Neural cell (in vitro differentiated cells): ENCODE measurements around the gene MED29. TPM values are rescaled to one million over a fixed set of nuclear protein-coding genes. Genes with fewer than 3 reads are reported as not detected.
A peak's percentile ranks its signal among the peaks of the same experiment; 100 is the strongest.

ENCODE experiments used
- H2AFZ ChIP-seq: fragments of 200-600, 300-800 bp; sonication (generic), shearing (Covaris generic); 2 replicates; pipeline ENCODE4 v1.6.0; 2014; ENCODE audit warnings: low read depth, mild to moderate bottlenecking, antibody characterized with exemption, low read length, moderate library complexity
- H3F3A ChIP-seq: fragments of 200-600 bp; shearing (Covaris generic); 2 replicates; pipeline ENCODE4 v1.6.1; 2016; ENCODE audit warnings: mild to moderate bottlenecking, moderate library complexity, mixed read lengths, antibody characterized with exemption, low read length; ENCODE audit not compliant: insufficient read depth, poor library complexity, severe bottlenecking
- H3K27ac ChIP-seq: fragments of 200-600, 300-800 bp; sonication (generic), shearing (Covaris generic); 2 replicates; pipeline ENCODE4 v1.5.1; 2014; ENCODE audit warnings: mild to moderate bottlenecking, low read length, moderate library complexity
- H3K27me3 ChIP-seq: fragments of 300-800, 200-600 bp; sonication (generic), shearing (Covaris generic); 2 replicates; pipeline ENCODE4 v1.6.0; 2014; ENCODE audit warnings: mild to moderate bottlenecking, low read depth, low read length, moderate library complexity; ENCODE audit not compliant: insufficient read depth
- H3K36me3 ChIP-seq: fragments of 300-800, 200-600 bp; sonication (generic), shearing (Covaris generic); 2 replicates; pipeline ENCODE4 v1.5.1; 2014; ENCODE audit warnings: mild to moderate bottlenecking, antibody characterized with exemption, low read length, moderate library complexity; ENCODE audit not compliant: insufficient read depth
- H3K4me2 ChIP-seq: fragments of 300-800, 200-600 bp; sonication (generic), shearing (Covaris generic); 2 replicates; pipeline ENCODE4 v1.6.0; 2014; ENCODE audit warnings: mild to moderate bottlenecking, low read length
- H3K4me3 ChIP-seq: fragments of 300-800, 200-600 bp; sonication (generic), shearing (Covaris generic); 2 replicates; pipeline ENCODE4 v1.5.1; 2014; ENCODE audit warnings: mild to moderate bottlenecking, low read length, moderate library complexity
- H3K79me2 ChIP-seq: fragments of 200-600 bp; shearing (Covaris generic); replicated peaks from 2 replicates; pipeline ENCODE4 v1.6.0; 2014; ENCODE audit warnings: mild to moderate bottlenecking, low read length, moderate library complexity; ENCODE audit not compliant: insufficient read depth
- H3K9ac ChIP-seq: fragments of 300-800, 200-600 bp; sonication (generic), shearing (Covaris generic); 2 replicates; pipeline ENCODE4 v1.6.1; 2016; ENCODE audit warnings: mild to moderate bottlenecking, low read length, mixed read lengths
- H3K9me2 ChIP-seq: fragments of 200-600 bp; shearing (Covaris generic); 2 replicates; pipeline ENCODE4 v1.6.1; 2016; ENCODE audit warnings: mild to moderate bottlenecking, low read length, mixed read lengths; ENCODE audit not compliant: insufficient read depth
- H3K9me3 ChIP-seq: fragments of 200-600, 300-800 bp; sonication (generic), shearing (Covaris generic); 2 replicates; pipeline ENCODE4 v1.6.1; 2016; ENCODE audit warnings: mild to moderate bottlenecking, mixed run types, low read length, moderate library complexity, mixed read lengths
- H4K20me1 ChIP-seq: fragments of 200-600 bp; shearing (Covaris generic); 2 replicates; pipeline ENCODE4 v1.6.1; 2016; ENCODE audit warnings: mild to moderate bottlenecking, mixed run types; ENCODE audit not compliant: insufficient read depth
- EP300 ChIP-seq: fragments of 450-650 bp; conservative IDR thresholded peaks from 2 replicates; pipeline ENCODE4 v1.6.1; 2014; ENCODE audit warnings: antibody characterized with exemption, mild to moderate bottlenecking, moderate library complexity; ENCODE audit not compliant: poor library complexity, severe bottlenecking
- EZH2 ChIP-seq: fragments of 200-600, 300-800 bp; shearing (Covaris generic), sonication (generic); IDR thresholded peaks from 2 replicates; pipeline ENCODE4 v1.6.1; 2014; ENCODE audit warnings: antibody characterized with exemption, low read length, borderline replicate concordance, mild to moderate bottlenecking; ENCODE audit not compliant: insufficient read depth, poor library complexity, severe bottlenecking
- MXI1 ChIP-seq: fragments of 450-650 bp; conservative IDR thresholded peaks from 2 replicates; pipeline ENCODE4 v1.6.1; 2014; ENCODE audit warnings: antibody characterized with exemption, mild to moderate bottlenecking; ENCODE audit not compliant: poor library complexity, severe bottlenecking
- RAD21 ChIP-seq: fragments of 450-650 bp; conservative IDR thresholded peaks from 2 replicates; pipeline ENCODE4 v1.6.1; 2014; ENCODE audit warnings: antibody characterized with exemption, mild to moderate bottlenecking, moderate library complexity
- REST ChIP-seq: IDR thresholded peaks from 2 replicates; pipeline ENCODE4 v1.6.1; 2012; ENCODE audit warnings: borderline replicate concordance
- SMC3 ChIP-seq: fragments of 450-650 bp; conservative IDR thresholded peaks from 2 replicates; pipeline ENCODE4 v1.6.1; 2014; ENCODE audit warnings: antibody characterized with exemption, mild to moderate bottlenecking, moderate library complexity; ENCODE audit not compliant: poor library complexity
- TAF1 ChIP-seq: IDR thresholded peaks from 2 replicates; pipeline ENCODE4 v1.6.1; 2012; ENCODE audit warnings: low read depth
- polyA plus RNA-seq: library from polyadenylated mRNA; depleted of rRNA; stranded (reverse); fragments of >200 nt; gene quantifications from 2 replicates; pipeline ENCODE4 v1.2.3, GENCODE V29; 2014
- TF ChIP-seq, protein P1 (sequence below): fragments of 450-650 bp; IDR thresholded peaks from 2 replicates; pipeline ENCODE4 v1.5.1; 2014; ENCODE audit warnings: antibody characterized with exemption, mild to moderate bottlenecking, moderate library complexity; ENCODE audit not compliant: poor library complexity, severe bottlenecking

MED29 gene
- polyA plus RNA-seq, 1 donor from 2014 or later, result 39.5 TPM

GRCh38 chr19:39405958-39406655 lies 14.9 kb downstream of the MED29 start:
- no peaks in the 10 kb centered on the region for H3K9me3 ChIP-seq
- H4K20me1 ChIP-seq, result no peaks in the 10 kb centered on the region
- no peaks in the 10 kb centered on the region for H3F3A ChIP-seq
- no peaks in the 10 kb centered on the region for H3K9me2 ChIP-seq
- TF ChIP-seq EP300 (no peak), TAF1 (no peak), SMC3 (no peak), MXI1 (no peak)
- TF ChIP-seq, protein P1, sequence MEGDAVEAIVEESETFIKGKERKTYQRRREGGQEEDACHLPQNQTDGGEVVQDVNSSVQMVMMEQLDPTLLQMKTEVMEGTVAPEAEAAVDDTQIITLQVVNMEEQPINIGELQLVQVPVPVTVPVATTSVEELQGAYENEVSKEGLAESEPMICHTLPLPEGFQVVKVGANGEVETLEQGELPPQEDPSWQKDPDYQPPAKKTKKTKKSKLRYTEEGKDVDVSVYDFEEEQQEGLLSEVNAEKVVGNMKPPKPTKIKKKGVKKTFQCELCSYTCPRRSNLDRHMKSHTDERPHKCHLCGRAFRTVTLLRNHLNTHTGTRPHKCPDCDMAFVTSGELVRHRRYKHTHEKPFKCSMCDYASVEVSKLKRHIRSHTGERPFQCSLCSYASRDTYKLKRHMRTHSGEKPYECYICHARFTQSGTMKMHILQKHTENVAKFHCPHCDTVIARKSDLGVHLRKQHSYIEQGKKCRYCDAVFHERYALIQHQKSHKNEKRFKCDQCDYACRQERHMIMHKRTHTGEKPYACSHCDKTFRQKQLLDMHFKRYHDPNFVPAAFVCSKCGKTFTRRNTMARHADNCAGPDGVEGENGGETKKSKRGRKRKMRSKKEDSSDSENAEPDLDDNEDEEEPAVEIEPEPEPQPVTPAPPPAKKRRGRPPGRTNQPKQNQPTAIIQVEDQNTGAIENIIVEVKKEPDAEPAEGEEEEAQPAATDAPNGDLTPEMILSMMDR, result no peak
- peaks cover 52% of the 10 kb centered on the region for H3K27me3 ChIP-seq
- H3K4me2 ChIP-seq, result no peak overlapping the region
- H3K4me3 ChIP-seq, result peak overlapping the region; percentile 58
- no peaks in the 10 kb centered on the region for H3K79me2 ChIP-seq
- peak overlapping the region; percentile 23 for H3K9ac ChIP-seq
- H3K27ac ChIP-seq, result no peak overlapping the region
- H2AFZ ChIP-seq, result no peak overlapping the region
- H3K36me3 ChIP-seq, result no peaks in the 10 kb centered on the region

- no peaks in the 10 kb centered on the region for H3K9me3 ChIP-seq
- no peaks in the 10 kb centered on the region for H3F3A ChIP-seq
- no peaks in the 10 kb centered on the region for H3K36me3 ChIP-seq
- H3K9ac ChIP-seq, result peak within 1 kb of the TSS; percentile 23
- TF ChIP-seq TAF1 (no peak), MXI1 (no peak), REST (no peak), RAD21 (no peak), EZH2 (no peak)
- H3K4me2 ChIP-seq, result peak within 1 kb of the TSS; percentile 30
- H3K4me3 ChIP-seq, result peak within 1 kb of the TSS; percentile 58
- H3K27ac ChIP-seq, result no peak within 1 kb of the TSS
- H3K27me3 ChIP-seq, result peaks cover 52% of the 10 kb centered on the region
- no peaks in the 10 kb centered on the region for H4K20me1 ChIP-seq
- H3K79me2 ChIP-seq, result no peaks in the 10 kb centered on the region
- H2AFZ ChIP-seq, result no peak within 1 kb of the TSS
- H3K9me2 ChIP-seq, result no peaks in the 10 kb centered on the region
These were observed 15.7 kb downstream of the MED29 start, which contains the start of gene ZFP36 for GRCh38 chr19:39406656-39407409. TSS of gene ZFP36 (plus strand) at chr19:39406847. CDS start at chr19:39406905, 58 bp downstream.
